ENCODE measurements around the gene RIOK2. TPM values are rescaled to one million over a fixed set of nuclear protein-coding genes. Genes with fewer than 3 reads are reported as not detected.

RIOK2 gene
- total RNA-seq, 1 donor from 2014 or later: 23.3 TPM

DNA sequence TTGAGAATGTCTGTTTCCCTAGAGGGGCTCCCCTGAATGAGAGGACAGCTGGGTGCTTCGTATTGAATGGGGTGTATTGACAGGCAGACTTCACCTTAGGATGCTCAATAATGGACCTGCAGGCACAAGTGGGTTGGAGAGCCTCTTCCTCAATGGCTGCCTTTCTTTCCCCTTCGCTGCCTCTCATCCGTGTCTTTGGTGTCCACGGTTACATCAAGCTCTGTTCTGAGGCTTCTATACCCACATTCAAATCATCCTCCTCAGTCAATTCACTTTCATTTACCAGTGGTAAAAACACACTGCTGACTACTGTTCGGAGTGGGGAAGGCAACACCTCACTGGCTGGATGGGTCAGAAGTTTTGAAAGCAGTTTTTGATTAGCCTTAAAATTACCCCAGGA lies 61.2 kb downstream of the RIOK2 start:
- DNase-seq: no peak

DNA sequence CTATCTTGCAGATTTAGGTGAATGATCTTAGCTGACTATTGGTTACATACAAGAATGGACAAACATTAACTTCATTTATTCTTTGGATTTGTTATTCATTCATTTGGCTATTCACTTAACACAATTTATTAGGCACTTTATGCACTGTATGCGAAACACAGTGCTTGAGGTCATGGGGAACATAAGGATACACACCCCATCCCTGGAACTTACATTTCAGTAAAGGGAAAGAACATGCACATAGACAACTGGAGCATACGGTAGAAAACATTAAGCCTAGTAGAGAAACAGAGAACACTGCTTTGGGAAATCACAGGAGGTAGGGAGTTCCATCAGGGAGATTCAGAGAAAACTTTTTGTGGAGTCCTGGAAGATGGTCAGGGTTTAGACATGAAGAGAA lies 62.9 kb downstream of the RIOK2 start:
- no peak for DNase-seq

DNA sequence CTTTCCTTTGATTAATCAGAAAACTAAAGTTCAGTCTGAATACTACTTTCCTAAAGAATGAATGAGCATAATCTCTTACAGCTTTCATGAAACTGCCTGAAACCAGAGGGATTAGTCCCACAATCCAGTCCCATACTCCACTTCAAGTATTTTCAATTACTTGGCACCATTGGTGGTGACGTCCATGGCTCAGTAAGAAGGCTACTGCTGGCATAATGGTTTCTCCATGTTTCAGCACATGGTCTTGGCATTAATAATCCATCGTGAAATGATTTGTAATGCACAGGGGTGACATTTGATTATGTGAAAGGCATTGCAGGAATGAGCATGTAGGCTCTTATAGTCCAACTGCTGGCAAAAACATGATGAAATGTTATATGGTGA lies 64.0 kb downstream of the RIOK2 start:
- no peak for DNase-seq

DNA sequence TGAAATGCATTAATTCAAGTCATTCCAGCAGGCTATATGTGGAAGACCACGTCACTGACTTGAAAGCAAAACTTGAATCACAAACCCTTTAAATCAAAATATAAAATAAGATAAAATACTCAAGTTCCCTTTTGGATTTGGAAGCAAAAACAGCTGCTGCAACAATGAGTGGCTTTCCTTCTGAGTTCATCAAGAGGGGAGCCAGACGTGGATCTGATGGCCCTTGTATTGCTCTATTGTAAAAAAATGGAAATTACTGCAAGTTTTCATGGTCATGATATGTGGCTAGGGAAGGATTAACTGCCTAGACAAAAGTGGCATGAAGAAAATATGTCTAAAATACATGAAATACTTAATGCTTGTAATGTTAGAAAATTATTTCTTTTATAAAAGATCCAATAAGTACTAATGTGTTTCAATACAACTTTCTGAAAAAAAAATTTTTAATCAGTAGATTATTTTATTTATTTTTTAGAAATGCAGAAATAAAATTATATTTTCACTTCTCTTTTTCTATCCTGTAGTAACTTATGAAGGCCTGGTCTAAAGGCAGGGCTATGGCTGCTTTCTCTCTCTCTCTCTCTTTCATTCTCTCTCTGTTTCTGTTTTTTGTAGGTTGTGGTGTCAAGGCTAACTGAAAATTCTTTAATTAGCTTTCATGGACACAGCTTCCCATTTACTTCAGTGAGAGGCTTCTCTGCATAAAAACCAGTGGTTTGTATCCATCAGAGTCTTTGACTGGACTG lies 64.6 kb downstream of the RIOK2 start:
- DNase-seq: no peak

DNA sequence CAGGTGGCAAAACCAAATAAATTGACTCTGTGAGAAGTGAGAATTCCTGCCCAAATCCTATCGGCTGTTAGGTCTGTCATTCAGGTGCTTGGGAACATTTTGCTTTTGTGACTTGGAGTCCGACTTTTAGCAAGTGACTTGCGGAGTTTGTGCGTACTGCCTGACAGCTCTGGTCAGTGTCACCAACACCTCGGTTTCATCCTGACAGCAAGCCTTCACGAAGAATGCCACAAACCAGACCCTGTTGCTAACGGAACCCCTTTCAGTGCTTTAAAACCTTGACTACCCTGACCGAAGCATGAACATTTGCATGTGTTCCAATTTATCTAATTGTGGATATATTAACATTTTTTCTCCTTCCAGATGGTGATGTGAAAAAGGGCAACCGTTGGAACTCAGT lies 67.1 kb downstream of the RIOK2 start:
- no peak for DNase-seq

DNA sequence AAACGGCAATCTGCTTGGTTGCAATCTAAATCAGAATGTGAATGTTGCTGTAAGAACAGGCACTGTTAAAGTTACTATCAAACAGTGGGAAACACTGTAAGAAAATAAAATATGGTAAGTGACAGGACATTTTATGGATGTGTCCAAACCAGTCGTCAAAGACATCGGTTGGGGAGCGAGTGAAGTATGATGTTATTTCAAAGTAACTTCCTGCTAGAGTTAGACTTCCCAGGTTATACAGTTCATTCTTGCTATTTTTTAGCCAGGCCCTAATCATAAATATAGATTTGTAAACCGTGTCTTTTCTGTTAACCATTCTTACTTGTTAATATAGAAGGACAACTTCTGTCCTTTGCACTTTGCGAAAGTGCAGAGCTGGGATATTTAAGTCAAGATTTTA lies 70.8 kb downstream of the RIOK2 start:
- no peak for DNase-seq

DNA sequence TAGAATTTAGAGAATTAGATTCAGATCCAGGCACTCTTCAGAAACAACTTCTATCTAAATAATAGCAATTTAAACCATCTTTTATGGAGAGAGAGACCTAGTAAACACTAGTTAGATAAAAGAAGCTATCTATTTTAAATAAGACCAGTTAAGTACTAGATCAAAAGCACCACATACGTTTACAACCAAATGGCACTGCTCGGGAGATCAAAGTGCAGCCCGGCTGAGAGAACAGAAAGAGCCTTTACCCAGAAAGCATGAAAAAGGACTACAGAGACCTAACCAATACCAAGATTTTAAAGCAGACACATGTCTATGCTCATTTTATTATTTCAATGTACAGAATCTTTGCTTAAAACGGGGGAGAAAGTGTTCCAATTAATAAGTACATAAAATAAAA lies 71.4 kb downstream of the RIOK2 start:
- no peak for DNase-seq

GRCh38 chr5:97111004-97111403 lies 72.0 kb downstream of the RIOK2 start:
- DNase-seq: no peak

Other genes with a start within 250 kb of the RIOK2 start
- gene LNPEP, start 247.2 kb downstream of the RIOK2 start, total RNA-seq: 48.3 and 57.9 TPM in 2 replicates
- gene LIX1, start 40.6 kb downstream of the RIOK2 start, total RNA-seq: not detected in 2 replicates